ENCODE results near the gene RAET1E.
"Not testable (repeated sequence)": the region's sequence is repeated elsewhere in the genome, so short reads cannot be mapped to it uniquely, and the experiment has no call there.

RAET1E gene

DNA sequence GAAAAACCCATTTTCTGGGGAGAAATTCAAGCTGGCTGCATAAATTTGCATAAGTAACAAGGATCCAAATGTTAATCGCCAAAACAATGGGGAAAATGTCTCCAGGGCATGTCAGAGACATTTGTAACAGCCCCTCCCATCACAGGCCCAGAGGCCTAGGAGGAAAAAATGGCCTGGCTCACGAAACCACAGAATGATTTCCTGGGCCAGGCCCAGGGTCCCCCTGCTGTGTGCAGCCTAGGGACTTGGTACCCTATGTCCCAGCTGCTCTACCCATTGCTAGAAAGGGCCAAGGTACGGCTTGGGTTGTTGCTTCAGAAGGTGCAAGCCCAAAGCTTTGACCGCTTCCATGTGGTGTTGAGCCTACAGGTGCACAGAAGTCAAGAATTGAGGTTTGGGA, 10.6 kb upstream of the RAET1E start:
- DNase-seq: not testable (repeated sequence)

DNA sequence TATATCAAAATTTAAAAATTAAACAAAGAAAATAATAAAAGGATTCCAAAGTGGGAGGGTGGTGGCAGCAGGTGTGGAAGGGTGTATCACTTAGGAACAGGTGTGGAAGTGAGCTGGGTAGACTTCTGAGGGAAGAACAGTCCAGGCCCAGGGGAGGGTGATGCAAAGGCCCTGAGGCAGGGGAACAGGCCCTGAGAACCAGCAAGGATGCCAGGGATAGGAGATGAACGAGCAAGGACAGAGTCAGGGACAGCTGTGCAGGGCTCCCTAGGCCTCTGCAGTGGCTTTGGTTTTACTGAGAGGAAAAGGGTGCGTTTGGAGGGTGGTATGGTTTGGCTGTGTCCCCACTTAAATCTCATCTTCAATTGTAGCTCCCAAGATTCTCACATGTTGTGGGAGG, 9.4 kb upstream of the RAET1E start:
- DNase-seq: no peak

DNA sequence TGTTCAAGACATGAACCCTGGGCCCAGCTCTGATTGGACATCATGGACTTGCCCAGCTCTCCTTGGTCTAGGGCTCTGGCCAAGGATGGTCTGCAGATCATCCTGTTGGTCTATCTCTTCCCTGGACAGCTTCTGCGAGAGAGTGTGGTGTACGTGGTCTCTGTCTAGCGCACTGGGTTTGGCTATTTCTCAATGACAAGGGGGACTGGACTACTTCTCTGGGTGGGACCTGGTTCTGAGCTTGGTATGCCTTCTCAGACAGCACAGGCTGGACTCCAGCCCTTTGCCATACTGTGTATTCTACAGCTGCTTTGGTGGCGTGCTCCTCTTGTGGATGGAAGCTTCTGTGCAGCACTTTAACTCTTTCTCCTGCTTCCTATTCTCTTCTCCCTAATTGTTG, 8.5 kb upstream of the RAET1E start:
- DNase-seq: no peak

- no peak for DNase-seq
These were observed 8.0 kb upstream of the RAET1E start for GRCh38 chr6:149905911-149906371.

- DNase-seq: no peak
These were observed 7.5 kb upstream of the RAET1E start for GRCh38 chr6:149905371-149905910.

GRCh38 chr6:149904661-149905370, 6.9 kb upstream of the RAET1E start:
- DNase-seq: no peak

GRCh38 chr6:149903938-149904611, 6.2 kb upstream of the RAET1E start:
- DNase-seq: no peak

- DNase-seq: no peak
These were observed 3.7 kb upstream of the RAET1E start for GRCh38 chr6:149901444-149902140.

- no peak for DNase-seq
These were observed 2.9 kb upstream of the RAET1E start for GRCh38 chr6:149900620-149901443.

- no peak for DNase-seq
These were observed 2.2 kb upstream of the RAET1E start for GRCh38 chr6:149899926-149900619.

GRCh38 chr6:149899486-149899885, 1.6 kb upstream of the RAET1E start:
- DNase-seq: no peak

GRCh38 chr6:149898966-149899365, 1.1 kb upstream of the RAET1E start:
- no peak for DNase-seq

- no peak for DNase-seq
These were observed 757 bp downstream of the RAET1E start for GRCh38 chr6:149897015-149897697.

DNA sequence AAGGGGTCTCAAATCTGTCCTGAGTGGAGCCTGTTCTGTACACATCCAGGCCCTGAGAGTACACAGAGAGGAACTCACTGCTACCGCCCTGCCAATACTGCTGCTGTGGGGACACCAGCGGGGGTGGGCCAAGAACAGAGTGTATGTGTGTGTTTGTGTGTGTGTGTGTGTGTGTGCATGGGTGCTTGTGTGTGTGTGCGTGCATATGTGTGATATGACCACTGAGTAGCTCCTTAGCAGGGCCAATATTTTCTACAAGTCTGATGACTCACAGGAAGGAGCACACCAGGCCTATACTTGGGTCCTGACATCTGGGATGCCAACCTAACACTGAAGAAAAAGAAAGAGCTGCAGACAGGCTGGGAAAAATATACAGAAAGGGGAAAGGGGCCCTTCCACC, 1.4 kb downstream of the RAET1E start:
- peak; percentile 43 for DNase-seq

DNA sequence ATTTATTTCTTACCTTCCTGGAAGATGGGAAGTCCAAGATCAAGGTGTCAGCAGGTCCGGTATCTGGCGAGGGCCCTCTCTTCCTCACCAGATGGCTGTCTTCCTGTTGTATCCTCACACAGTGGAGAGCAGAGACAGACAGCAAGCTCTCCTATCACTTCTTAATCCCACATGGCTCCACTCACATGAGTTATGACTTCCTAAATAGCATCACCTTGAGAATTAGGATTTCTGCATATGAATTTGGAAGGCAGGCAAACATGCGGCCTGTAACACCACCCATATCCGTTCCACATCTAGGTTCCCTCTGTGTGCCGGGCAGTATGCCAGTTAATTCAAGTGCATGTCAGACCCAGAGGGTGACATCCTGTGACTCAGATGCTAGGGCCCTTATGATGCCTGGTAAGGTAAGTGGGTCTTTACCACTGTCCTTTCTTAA, 2.1 kb downstream of the RAET1E start:
- DNase-seq: peak; percentile 92

GRCh38 chr6:149895048-149895590, 2.8 kb downstream of the RAET1E start:
- peak; percentile 40 for DNase-seq

GRCh38 chr6:149891864-149892263, 6.0 kb downstream of the RAET1E start:
- not testable (repeated sequence) for DNase-seq

GRCh38 chr6:149891259-149891658, 6.7 kb downstream of the RAET1E start:
- DNase-seq: no peak

GRCh38 chr6:149890629-149891045, 7.3 kb downstream of the RAET1E start:
- DNase-seq: peak; percentile 35

DNA sequence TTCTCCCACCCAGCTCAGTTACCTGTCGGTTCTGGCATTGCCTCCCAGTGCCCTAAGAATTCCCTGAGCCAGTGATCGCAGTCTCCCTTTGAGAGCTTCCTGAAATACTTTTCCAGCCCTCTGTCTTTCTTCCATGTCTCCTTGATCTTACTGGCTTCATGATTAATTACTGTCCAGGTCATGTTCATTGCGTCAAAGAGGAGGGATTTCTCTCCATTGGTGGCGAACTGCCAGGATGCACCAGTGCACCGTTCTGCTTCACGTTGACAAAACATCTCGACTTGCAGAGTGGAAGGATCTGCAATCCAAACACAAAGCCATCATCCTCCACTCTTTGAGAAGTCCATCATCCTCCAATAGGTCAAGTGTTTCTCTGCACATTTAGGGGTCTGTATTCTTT, 8.6 kb downstream of the RAET1E start:
- DNase-seq: no peak

DNA sequence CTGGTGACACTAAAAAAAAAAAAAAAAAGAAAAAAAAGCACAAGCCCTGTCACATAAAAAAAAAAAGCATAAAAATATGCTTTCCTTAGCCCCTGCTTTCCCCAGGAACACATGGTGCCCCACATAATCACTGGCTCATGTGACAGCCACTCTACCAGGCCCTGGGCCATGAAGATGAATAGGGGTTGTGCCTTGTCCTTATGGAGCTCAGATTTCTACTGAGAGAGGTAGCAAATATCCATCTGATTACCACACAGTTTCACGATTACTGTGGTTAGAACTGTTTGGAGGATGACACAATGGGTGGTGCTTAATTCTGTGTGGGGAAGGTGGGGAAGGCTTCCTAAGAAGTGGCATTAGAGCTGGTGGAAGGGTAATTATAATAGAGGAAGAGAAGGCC, 9.3 kb downstream of the RAET1E start:
- DNase-seq: no peak
